AML-193 (cell line): ENCODE data around the gene IGFBP3.

Experiments
- DNase-seq, 2 experiments: peaks; one replicate each; lab custom pipeline; 2025; lab: John Stamatoyannopoulos, UW

Gene IGFBP3

DNA sequence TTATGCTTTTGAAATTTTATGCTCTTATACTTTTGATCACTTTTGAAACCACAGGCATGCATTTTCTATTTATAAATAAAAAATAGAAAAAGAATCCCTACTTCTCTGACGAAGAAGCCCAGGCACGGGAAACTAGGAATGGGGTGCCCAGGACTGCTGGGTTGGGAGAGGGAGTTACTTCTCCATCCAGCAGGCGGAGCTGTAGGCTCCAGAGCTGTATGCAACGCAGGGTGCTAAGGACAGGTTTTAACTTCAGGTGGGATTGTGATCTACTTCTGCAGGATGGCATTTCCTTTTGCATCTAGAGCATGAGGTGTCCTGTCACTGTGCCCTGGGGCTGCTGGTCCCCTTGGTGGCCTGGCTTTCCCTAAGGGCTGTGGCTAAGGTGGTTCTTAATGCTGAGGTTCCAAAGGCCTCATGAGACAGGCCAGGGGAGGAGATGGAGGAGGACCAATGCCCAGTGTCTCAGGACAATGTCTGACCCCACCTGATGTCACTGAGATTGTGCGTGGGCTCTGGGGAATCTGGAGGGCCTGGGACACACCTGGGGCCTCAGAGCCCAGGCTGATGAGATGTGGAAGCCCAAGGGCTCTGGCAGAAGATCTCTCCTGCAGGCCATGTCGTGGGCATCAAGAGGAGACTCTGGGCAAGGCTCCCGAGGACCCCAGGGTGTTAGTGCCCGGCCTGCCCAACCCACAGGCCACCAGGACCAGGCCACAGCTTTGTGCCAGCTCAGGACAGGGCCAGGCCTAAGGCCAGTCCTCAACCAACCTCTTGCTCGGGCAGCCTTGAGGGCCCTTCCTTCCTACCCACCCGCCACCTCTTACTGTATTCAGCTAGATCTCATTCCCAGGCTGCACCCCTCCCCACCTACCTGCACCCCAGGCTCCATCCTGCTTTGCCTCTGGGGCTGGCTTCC lies 48.7 kb downstream of the IGFBP3 start:
- DNase-seq = no peak

- no peak for DNase-seq
Observed at GRCh38 chr7:45869426-45869825, 51.6 kb downstream of the IGFBP3 start.

DNA sequence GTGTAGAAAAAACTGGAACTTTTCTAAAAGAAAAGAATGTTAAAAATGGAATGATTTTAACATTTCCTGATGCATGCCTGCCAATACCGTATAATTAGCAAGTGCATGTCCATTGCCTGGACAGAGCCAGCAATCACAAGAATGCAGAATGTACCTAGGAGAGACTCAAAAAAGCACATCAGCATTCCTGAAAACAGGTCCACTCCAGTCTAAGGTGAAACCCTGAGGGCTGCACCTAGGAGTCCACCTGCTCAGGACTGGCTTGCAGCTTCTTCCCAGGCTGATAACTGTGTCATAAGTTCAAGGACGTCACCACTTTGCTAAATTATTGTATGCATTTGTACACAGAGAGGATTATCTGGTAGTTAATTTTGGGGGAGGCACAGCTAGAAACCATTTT lies 53.6 kb downstream of the IGFBP3 start:
- DNase-seq = no peak

DNA sequence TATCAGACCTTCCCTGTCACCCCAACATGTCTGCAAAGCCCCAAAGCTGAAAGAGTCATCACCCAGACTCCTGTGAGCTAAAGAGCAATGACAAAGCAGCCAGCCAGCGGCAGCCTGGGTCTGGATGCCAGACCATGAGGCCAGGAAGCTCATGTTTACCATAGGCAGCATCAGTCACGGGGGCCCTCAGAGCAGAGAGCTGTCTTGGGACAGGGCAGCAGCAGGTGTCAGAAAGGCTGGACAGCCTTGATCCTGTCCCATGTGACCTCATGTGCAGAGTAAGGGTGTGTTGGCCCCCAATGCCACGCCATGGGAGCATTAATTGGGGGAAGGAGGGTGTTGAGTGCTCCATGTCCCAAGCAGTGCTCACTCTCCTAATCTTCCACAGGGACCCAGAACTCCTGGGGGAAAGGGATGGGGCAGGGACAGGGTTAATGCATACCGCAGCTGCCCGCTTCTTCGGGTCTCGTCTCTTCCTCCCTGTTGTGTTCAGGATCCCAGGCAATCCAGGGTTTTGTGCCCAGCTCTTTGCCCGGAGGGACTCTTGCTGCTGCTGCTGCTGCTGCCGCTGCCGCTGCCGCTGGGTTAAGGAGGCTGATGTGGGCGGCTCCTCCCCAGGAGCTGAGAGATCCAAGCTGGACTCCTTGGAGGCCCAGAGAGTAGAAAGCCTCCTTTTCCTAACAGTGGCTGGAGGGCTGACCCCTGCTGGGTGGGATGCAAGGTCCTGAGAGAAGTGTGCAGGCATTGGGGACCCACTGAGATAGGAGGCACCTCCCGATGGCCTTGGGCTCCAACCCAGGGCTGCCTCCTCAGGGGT lies 55.3 kb downstream of the IGFBP3 start:
- no peak for DNase-seq

GRCh38 chr7:45863715-45864114 lies 57.4 kb downstream of the IGFBP3 start:
- no peak for DNase-seq
